HEK293T (cell line): ENCODE measurements around the gene CSNK2A2.

ENCODE experiments used
- ARNT ChIP-seq: fragments of 450-650 bp; IDR thresholded peaks from 2 replicates; pipeline ENCODE4 v1.6.1; 2017; ENCODE audit warnings: mild to moderate bottlenecking
- BHLHE40 ChIP-seq: fragments of 450-650 bp; IDR thresholded peaks from 2 replicates; pipeline ENCODE4 v1.6.1; 2016; ENCODE audit warnings: mild to moderate bottlenecking, moderate library complexity, borderline replicate concordance
- FOXA1 ChIP-seq: fragments of 450-650 bp; IDR thresholded peaks from 2 replicates; pipeline ENCODE4 v1.6.1; 2016; ENCODE audit warnings: mild to moderate bottlenecking
- FOXK2 ChIP-seq: fragments of 450-650 bp; IDR thresholded peaks from 2 replicates; pipeline ENCODE4 v1.6.1; 2016; ENCODE audit warnings: mild to moderate bottlenecking
- FOXM1 ChIP-seq: fragments of 450-650 bp; IDR thresholded peaks from 2 replicates; pipeline ENCODE4 v1.6.1; 2017; ENCODE audit warnings: mild to moderate bottlenecking, borderline replicate concordance
- HDGF ChIP-seq: fragments of 450-650 bp; IDR thresholded peaks from 2 replicates; pipeline ENCODE4 v1.6.1; 2017; ENCODE audit warnings: antibody characterized with exemption, borderline replicate concordance
- L3MBTL2 ChIP-seq: fragments of 450-650 bp; conservative IDR thresholded peaks from 2 replicates; pipeline ENCODE4 v1.6.1; 2016; ENCODE audit warnings: mild to moderate bottlenecking
- LEF1 ChIP-seq: fragments of 450-650 bp; IDR thresholded peaks from 2 replicates; pipeline ENCODE4 v1.6.1; 2017; ENCODE audit warnings: mild to moderate bottlenecking, borderline replicate concordance
- NFRKB ChIP-seq: fragments of 450-650 bp; IDR thresholded peaks from 2 replicates; pipeline ENCODE4 v1.6.1; 2016; ENCODE audit warnings: mild to moderate bottlenecking, moderate library complexity
- SP1 ChIP-seq: fragments of 450-650 bp; IDR thresholded peaks from 2 replicates; pipeline ENCODE4 v1.6.1; 2017
- SUZ12 ChIP-seq: fragments of 450-650 bp; IDR thresholded peaks from 2 replicates; pipeline ENCODE4 v1.6.1; 2016; ENCODE audit warnings: mild to moderate bottlenecking
- TARDBP ChIP-seq: fragments of 450-650 bp; IDR thresholded peaks from 2 replicates; pipeline ENCODE4 v1.6.1; 2016
- TF ChIP-seq, protein P1 (sequence below): fragments of 450-650 bp; IDR thresholded peaks from 2 replicates; pipeline ENCODE4 v1.6.1; 2016

DNA sequence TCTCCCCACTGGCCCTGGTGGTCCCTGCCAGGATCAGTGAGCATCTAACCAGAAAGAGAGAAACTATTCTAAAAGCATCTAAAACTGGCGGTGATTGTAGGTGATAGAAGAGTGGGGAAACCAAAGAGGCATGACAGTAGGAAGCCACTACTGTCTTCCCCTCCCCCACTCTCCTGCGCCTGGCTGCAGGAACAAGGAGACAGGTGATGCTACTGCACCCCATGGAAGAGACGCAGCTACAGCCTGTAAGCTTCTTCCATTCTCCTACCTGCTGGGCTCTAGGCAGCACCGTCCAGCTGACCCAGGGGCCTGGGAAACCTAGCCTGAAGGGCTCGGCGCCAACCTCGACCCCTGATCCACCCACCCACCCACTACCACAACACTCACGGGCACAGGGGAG is 32.4 kb upstream of the CSNK2A2 start:
- TF ChIP-seq SP1 (no peak), BHLHE40 (no peak), LEF1 (no peak), NFRKB (no peak), SUZ12 (no peak), HDGF (no peak), ARNT (no peak), TARDBP (no peak), FOXK2 (no peak), FOXA1 (no peak), L3MBTL2 (no peak), FOXM1 (no peak)
- TF ChIP-seq, protein P1, sequence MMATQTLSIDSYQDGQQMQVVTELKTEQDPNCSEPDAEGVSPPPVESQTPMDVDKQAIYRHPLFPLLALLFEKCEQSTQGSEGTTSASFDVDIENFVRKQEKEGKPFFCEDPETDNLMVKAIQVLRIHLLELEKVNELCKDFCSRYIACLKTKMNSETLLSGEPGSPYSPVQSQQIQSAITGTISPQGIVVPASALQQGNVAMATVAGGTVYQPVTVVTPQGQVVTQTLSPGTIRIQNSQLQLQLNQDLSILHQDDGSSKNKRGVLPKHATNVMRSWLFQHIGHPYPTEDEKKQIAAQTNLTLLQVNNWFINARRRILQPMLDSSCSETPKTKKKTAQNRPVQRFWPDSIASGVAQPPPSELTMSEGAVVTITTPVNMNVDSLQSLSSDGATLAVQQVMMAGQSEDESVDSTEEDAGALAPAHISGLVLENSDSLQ, result no peak
